ENCODE measurements around the gene TOR1B. TPM values are rescaled to one million over a fixed set of nuclear protein-coding genes. Genes with fewer than 3 reads are reported as not detected.

TOR1B gene
- polyA plus RNA-seq, 1 donor from 2014 or later: 52.2 TPM

- H3K27ac ChIP-seq (ENCODE audit: low read length): no peak overlapping the region
- H2AFZ ChIP-seq (ENCODE audit: low read depth, low read length): no peak overlapping the region
- no peak overlapping the region for H3K9ac ChIP-seq (ENCODE audit: low read length)
- no peaks in the 10 kb centered on the region for H4K20me1 ChIP-seq (ENCODE audit: insufficient read depth)
- no peaks in the 10 kb centered on the region for H3F3A ChIP-seq (ENCODE audit: insufficient read depth, low read length, poor library complexity, severe bottlenecking)
- H3K9me3 ChIP-seq (ENCODE audit: low read length): no peaks in the 10 kb centered on the region
- H3K27me3 ChIP-seq (ENCODE audit: insufficient read depth, low read depth, low read length): no peaks in the 10 kb centered on the region
- no peak overlapping the region for H3K4me2 ChIP-seq (ENCODE audit: low read length)
- H3K36me3 ChIP-seq (ENCODE audit: insufficient read depth, low read length): no peaks in the 10 kb centered on the region
- H3K79me2 ChIP-seq (replicated peaks; ENCODE audit: insufficient read depth, low read length): no peaks in the 10 kb centered on the region
- H3K9me2 ChIP-seq (ENCODE audit: insufficient read depth, low read length): no peaks in the 10 kb centered on the region
- TF ChIP-seq MXI1 (conservative IDR thresholded peaks at IDR 0.05; ENCODE audit: poor library complexity, severe bottlenecking) (no peak), RAD21 (conservative IDR thresholded peaks at IDR 0.05) (no peak), EZH2 (IDR thresholded peaks at IDR 0.05; ENCODE audit: borderline replicate concordance, insufficient read depth, low read length, poor library complexity, severe bottlenecking) (no peak), POLR2AphosphoS5 (IDR thresholded peaks at IDR 0.05) (no peak), SMC3 (conservative IDR thresholded peaks at IDR 0.05; ENCODE audit: poor library complexity) (no peak), TAF1 (IDR thresholded peaks at IDR 0.05; ENCODE audit: low read depth) (no peak), EP300 (conservative IDR thresholded peaks at IDR 0.05; ENCODE audit: poor library complexity, severe bottlenecking) (no peak), REST (IDR thresholded peaks at IDR 0.05; ENCODE audit: borderline replicate concordance) (no peak)
- TF ChIP-seq, protein P1, sequence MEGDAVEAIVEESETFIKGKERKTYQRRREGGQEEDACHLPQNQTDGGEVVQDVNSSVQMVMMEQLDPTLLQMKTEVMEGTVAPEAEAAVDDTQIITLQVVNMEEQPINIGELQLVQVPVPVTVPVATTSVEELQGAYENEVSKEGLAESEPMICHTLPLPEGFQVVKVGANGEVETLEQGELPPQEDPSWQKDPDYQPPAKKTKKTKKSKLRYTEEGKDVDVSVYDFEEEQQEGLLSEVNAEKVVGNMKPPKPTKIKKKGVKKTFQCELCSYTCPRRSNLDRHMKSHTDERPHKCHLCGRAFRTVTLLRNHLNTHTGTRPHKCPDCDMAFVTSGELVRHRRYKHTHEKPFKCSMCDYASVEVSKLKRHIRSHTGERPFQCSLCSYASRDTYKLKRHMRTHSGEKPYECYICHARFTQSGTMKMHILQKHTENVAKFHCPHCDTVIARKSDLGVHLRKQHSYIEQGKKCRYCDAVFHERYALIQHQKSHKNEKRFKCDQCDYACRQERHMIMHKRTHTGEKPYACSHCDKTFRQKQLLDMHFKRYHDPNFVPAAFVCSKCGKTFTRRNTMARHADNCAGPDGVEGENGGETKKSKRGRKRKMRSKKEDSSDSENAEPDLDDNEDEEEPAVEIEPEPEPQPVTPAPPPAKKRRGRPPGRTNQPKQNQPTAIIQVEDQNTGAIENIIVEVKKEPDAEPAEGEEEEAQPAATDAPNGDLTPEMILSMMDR (IDR thresholded peaks at IDR 0.05; ENCODE audit: poor library complexity, severe bottlenecking): no peak
- no peak overlapping the region for H3K4me3 ChIP-seq (ENCODE audit: low read length)
Measured at GRCh38 chr9:129773262-129774048, 29.5 kb upstream of the TOR1B start.

DNA sequence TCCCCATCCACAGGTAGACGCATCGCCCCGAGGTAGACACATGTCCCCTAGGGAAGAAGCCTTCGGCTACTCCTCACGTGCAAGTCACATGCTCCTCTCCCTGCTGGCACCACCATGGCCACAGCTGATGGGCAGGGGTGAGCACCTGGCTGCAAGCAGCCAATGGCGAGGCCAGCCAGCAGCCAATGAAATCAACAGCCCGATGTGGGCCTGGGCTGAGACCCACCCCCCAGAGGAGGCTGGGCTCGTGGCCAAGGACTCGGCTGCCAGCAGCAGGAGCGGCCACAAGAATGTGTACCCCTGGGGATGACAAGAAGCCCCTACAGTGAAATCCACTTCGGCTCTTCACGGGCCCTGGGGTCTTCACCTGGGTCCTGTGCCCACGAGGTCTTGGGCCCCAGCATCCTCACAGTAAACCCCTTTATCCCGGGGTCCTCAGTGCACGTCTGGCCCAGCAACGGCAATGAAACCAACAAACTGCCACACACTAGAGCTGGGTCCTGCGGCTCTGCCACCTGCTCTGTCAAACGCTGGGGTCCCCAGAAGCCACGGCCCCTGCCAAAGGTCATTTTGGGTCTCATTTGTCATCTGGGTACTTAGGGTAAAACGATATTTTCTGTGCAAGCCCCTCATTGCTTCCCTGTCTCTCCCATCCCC is 28.1 kb upstream of the TOR1B start:
- Histone ChIP-seq H3K79me2 (replicated peaks; ENCODE audit: insufficient read depth, low read length) (no peaks in the 10 kb centered on the region), H3K4me3 (ENCODE audit: low read length) (no peak overlapping the region), H3K27ac (ENCODE audit: low read length) (no peak overlapping the region), H3K9ac (ENCODE audit: low read length) (no peak overlapping the region), H3F3A (ENCODE audit: insufficient read depth, low read length, poor library complexity, severe bottlenecking) (no peaks in the 10 kb centered on the region), H4K20me1 (ENCODE audit: insufficient read depth) (no peaks in the 10 kb centered on the region), H3K9me2 (ENCODE audit: insufficient read depth, low read length) (no peaks in the 10 kb centered on the region), H2AFZ (ENCODE audit: low read depth, low read length) (no peak overlapping the region), H3K4me2 (ENCODE audit: low read length) (no peak overlapping the region), H3K9me3 (ENCODE audit: low read length) (no peaks in the 10 kb centered on the region), H3K27me3 (ENCODE audit: insufficient read depth, low read depth, low read length) (no peaks in the 10 kb centered on the region), H3K36me3 (ENCODE audit: insufficient read depth, low read length) (no peaks in the 10 kb centered on the region)
- no peak for TF ChIP-seq TAF1 (IDR thresholded peaks at IDR 0.05; ENCODE audit: low read depth)
- no peak for TF ChIP-seq REST (IDR thresholded peaks at IDR 0.05; ENCODE audit: borderline replicate concordance)
- no peak for TF ChIP-seq EZH2 (IDR thresholded peaks at IDR 0.05; ENCODE audit: borderline replicate concordance, insufficient read depth, low read length, poor library complexity, severe bottlenecking)
- TF ChIP-seq MXI1 (conservative IDR thresholded peaks at IDR 0.05; ENCODE audit: poor library complexity, severe bottlenecking): no peak
